Middle frontal gyrus (tissue), 1 donor: ENCODE measurements around the gene GABRA5.

ENCODE experiments used
- DNase-seq: peaks from one replicate; pipeline ENCODE4 v3.0.0-alpha.2; 2015; ENCODE audit warnings: low spot score; ENCODE audit errors: extremely low spot score

Gene GABRA5

DNA sequence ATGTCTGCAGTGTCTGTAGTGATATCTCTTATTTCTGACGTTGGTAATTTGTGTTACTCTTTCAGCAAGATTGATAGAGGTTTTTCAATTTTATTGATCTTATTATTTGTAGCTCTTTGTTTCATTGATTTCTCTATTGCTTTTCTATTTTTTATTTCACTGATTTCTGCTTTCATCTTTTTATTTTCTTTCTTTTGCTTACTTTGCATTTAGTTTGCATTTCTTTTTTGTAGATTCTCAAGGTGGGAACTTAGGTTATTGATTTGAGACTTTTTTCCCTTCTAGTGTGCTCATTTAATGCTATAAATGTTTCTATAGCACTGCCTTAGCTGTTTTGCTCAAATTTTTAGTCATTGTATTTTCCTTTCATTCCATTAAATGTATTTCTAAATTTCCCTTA is 54.6 kb downstream of the GABRA5 start:
- DNase-seq, result no peak

DNA sequence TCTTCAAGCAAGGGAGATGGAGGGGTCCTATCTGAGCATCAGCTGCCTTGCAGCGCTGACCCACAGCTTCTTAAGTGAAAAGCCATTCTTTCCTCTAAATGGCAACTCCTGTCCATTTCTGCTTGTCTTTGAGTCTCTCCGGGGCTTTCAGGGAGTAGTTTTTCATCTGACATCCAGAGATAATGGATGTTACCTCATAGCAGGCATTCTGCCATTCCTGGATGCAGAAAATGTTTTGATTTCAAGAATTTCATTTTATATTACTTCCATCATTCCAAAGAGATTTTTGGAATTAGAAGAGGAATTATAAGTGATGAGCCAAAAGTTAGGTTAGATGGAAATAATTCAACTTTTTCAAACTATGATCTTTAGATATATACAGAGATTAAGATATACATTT is 59.2 kb downstream of the GABRA5 start:
- DNase-seq, result no peak

GRCh38 chr15:26928051-26928450 is 61.2 kb downstream of the GABRA5 start:
- DNase-seq, result no peak

GRCh38 chr15:26929588-26929987 is 62.7 kb downstream of the GABRA5 start:
- DNase-seq, result no peak

DNA sequence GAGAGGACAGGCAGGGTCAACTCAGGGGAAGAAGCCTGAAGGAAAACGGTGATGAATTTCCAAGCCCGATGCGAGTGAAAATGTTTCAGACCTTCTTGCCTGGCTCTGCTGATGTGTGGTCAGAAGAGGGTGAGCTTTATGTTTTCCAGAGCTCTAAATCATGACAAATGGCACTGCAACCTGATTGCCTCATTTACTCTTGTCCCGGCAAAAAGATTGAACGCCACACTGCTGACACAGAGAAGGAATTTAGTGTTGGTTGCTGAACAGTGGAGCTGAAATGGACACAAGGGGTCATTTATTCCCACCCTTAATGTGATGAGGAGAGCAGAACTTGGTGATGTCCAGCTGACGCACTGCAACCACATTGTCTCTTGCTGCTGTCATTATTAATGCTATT is 68.0 kb downstream of the GABRA5 start:
- DNase-seq, result no peak

GRCh38 chr15:26935322-26935721 is 68.5 kb downstream of the GABRA5 start:
- no peak for DNase-seq

DNA sequence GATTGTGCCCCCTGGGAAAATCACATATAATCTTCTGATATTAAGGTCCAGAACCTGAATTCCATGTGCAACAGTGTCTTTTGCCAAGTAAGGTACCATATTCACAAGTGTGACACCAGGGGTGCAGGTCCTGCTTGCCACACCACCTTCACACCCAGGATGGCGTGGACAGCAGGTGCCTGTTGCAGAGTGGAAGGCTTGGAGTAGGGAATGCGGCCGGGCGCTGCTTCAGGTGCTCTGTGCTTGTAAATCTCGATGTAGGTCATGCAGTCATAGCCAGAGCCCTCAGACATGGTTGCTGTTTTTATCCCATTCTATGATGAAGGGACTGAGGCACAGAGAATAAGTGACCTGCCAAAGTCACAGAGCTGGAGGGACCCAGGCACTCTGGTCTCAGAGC is 69.6 kb downstream of the GABRA5 start:
- DNase-seq, result no peak

GRCh38 chr15:26937134-26937533 is 70.3 kb downstream of the GABRA5 start:
- no peak for DNase-seq

- no peak for DNase-seq
Measured at GRCh38 chr15:26939398-26939797, 72.5 kb downstream of the GABRA5 start.

DNA sequence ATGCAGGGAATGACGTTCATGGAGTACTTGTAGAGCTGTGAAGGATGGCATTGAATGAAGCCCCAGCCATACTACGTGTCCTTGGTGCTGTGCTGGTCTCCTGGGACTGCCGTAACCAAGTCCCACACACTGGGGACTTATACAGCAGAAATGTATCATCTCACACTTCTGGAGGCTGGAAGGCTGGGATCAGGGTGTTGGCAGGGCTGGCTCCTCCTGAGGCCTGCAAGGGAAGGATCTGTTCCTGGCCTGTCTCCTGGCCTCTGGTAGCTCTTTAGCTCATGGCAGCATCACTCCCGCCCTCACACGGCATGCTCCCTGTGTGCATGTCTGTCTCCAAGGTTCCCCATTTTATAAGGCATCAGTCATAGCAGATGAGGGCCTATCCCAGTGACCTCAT is 74.6 kb downstream of the GABRA5 start:
- DNase-seq, result no peak

GRCh38 chr15:26943866-26944265 is 77.0 kb downstream of the GABRA5 start:
- no peak for DNase-seq

DNA sequence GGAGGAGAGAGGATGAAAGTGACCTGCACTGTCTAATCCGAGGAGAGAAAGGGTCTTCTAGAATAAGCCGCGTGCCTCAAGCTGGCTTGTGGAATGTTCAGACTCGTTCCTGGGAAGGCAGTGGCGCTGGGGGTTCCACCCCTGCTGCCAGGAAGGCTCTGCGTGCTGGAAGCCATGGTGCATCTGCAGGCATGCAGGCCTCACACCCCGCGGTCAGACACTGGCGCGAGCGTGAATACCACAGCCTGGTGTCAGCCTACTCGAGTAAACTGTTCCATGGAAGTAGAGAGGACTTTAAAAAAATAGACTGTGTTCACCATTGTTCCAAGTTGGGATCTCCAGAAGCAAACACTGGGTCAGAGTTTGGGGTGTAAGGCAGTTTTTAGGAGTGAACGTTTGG is 78.2 kb downstream of the GABRA5 start:
- DNase-seq, result no peak

- no peak for DNase-seq
Measured at GRCh38 chr15:26950001-26950400, 83.1 kb downstream of the GABRA5 start.

DNA sequence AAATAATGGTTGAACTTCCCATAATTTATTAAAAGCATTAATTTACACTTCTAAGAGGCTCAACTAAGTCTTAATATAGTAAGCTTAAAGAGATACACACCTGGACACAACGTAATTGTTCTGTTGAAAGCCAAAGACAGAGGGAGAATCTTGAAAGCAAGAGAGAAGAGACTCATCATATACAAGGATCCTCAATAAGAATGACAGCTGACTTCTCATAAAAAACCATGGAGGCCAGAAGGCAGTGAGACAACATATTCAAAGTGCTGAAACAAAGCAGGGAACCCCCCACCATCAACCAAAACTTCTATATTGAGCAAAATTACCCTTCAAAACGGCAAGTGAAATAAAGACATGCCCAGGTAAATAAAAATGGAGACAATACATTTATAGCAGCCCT is 87.5 kb downstream of the GABRA5 start:
- no peak for DNase-seq

- no peak for DNase-seq
Measured at GRCh38 chr15:26967719-26968269, 100.9 kb downstream of the GABRA5 start.

DNA sequence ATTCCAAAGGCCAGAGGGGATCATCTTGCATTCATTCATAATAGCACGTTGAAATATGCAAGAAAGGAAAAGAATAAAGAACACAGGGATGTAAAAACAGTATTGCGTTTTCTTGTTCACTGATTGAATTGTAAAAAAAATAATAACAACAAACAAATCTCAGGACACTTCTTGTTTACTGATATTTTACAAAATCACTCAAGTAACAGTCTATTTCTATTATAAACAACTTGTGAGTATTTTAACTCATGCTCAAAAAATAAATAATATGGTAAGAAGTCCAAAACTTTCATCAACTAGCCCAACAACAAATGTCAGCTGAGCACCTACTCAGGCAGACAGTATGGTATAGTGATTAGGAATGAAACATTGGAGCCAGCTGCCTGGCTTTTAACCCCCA is 101.9 kb downstream of the GABRA5 start:
- DNase-seq, result no peak

GRCh38 chr15:26970712-26971210 is 103.9 kb downstream of the GABRA5 start, which contains the start of gene GABRG3:
Gene GABRG3 (plus strand): TSS chr15:26971181.
- DNase-seq, result no peak

GRCh38 chr15:26971271-26972018 is 104.6 kb downstream of the GABRA5 start:
- DNase-seq, result no peak

DNA sequence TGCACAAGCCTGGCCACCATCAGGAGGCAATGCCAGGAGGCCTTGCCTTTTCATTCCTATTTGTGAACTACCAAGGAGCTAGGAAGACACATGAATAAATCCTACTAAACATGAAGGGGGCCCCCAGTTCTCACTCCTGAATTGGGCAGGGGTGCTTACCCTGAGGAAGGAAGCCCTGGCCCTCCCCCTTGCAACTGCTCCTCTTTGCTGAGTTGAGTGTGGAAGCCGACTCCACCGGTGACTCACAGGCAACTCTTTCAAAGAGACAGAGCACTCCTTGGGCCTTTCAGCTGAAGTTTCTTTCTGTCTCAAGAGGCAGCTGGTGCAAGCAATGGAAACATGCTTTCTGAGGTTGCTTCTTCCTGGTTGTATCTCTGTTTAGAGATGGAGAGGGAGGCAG is 105.8 kb downstream of the GABRA5 start:
- DNase-seq, result no peak

GRCh38 chr15:26974120-26974780 is 107.4 kb downstream of the GABRA5 start:
- DNase-seq, result no peak

GRCh38 chr15:26981492-26981891 is 114.6 kb downstream of the GABRA5 start:
- no peak for DNase-seq

DNA sequence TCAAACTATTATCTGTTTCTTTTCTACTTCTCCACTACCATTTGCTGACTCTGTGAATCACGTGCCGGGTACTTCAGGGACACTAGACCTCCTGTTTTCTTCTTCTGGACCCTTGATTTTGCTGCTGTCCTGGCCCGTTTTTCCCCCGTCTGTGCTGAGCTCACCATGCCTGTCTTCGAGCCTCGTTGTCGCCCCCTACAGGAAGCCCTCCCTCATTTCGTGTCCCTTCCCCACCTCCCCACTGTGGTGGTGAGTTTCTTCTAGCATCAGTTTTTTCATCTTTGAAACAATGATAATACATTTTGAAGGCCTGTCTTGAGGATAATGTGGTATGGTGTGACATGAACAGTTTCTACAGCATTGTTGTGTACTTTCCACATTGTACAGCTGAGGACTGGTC is 117.0 kb downstream of the GABRA5 start:
- DNase-seq, result no peak

DNA sequence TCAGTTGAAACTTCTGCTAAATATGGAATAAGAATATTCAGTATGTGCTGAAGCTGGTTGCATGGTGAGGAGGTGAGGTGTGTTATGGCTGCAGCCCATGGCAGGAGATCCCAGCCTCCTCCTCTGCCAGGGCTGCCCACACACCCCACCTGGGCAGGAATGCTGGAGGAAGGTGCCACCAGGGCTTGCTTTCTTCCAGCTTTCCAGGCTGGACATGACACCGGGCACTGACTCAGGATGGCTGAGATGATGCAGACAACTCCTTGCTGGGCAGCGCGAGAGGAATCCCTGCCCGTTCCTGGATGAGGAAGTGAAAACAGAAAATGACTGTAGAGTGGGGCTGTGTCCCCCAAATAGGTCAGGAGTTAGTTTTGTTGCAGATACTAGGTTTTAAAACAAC is 118.2 kb downstream of the GABRA5 start:
- DNase-seq, result no peak
